Skin epidermis (tissue), 12 donors: ENCODE measurements around the gene C1QTNF12.
A peak's percentile ranks its signal among the peaks of the same experiment; 100 is the strongest.
"Not testable (repeated sequence)": the region's sequence is repeated elsewhere in the genome, so short reads cannot be mapped to it uniquely, and the experiment has no call there.

Source experiments
- H3K27ac ChIP-seq, 21 experiments: fragments of 200-600 bp; sonication (generic) in 11 of 21; one replicate each; pipeline ENCODE4 v1.5.0; 2020; ENCODE audit warnings: mild to moderate bottlenecking in 3 of 21, inconsistent platforms in 2 of 21, moderate library complexity in 2 of 21
- H3K4me3 ChIP-seq, 7 experiments: fragments of 200-600 bp; sonication (generic) in 2 of 7; one replicate each; pipeline ENCODE4 v1.5.0; 2020; ENCODE audit warnings: inconsistent platforms in 2 of 7, mild to moderate bottlenecking in 2 of 7, moderate library complexity in 1 of 7

Gene C1QTNF12

GRCh38 chr1:1204998-1205768, 41.3 kb downstream of the C1QTNF12 start:
- peak overlapping the region in 6 of 7 experiments; percentile 24 to 50 (median 42) for H3K4me3 ChIP-seq
- H3K27ac ChIP-seq = peak overlapping the region in 12 of 21 experiments; percentile 17 to 86 (median 72)

GRCh38 chr1:1204425-1204920, 42.0 kb downstream of the C1QTNF12 start:
- H3K4me3 ChIP-seq = no peak overlapping the region
- peak overlapping the region in 1 of 21 experiments; percentile 27 for H3K27ac ChIP-seq

DNA sequence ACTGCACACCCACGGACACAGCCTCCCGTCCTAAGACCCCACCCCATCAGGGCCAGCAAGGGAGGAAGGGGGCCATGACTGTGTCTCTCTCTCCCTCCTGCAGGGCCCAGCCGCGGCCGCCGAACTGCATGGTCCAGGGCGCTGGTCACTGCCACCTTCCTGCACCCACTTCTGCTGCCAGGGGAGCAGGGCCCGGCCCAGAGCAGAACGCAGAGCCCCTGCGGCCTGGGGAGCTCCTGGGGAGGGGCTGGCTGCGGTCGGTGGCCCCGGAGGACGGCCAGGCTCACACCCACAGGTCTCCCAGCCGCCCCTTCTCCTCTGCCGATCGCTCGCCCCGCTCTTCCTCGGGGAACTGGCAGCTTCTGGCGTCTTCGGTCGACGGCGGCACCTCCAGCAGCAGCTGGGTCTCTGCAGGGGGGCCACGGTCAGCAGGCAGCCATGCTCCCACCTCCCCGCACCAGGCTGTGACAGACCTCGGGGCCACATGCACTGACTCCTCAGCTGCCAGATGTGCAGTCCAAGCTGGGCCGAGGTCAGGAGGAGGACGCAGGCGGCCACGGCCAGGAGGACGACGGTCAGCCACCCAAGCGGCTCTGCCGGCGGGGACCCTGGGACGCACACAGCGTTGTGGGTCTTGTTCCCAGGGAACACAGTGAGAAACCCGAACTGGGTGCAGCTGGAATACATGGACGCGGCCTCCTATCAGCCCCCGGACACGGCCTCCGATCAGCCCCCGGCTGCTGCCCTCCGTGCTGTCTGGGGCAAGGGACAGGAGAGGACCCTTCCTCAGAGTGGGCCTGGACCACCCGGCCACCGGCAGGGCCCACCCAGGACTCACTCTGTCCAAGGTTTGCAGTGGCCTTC, 42.7 kb downstream of the C1QTNF12 start:
- Histone ChIP-seq H3K4me3 (peak overlapping the region in 1 of 7 experiments; percentile 48), H3K27ac (peak overlapping the region in 6 of 21 experiments; percentile 18 to 78 (median 67))

- peak overlapping the region in 4 of 7 experiments; percentile 17 to 48 (median 20) for H3K4me3 ChIP-seq
- peak overlapping the region in 15 of 21 experiments; percentile 33 to 83 (median 73) for H3K27ac ChIP-seq
Observed at GRCh38 chr1:1202831-1203560, 43.5 kb downstream of the C1QTNF12 start.

- Histone ChIP-seq H3K27ac (peak overlapping the region in 20 of 21 experiments; percentile 25 to 88 (median 76)), H3K4me3 (peak overlapping the region; percentile 36 to 57 (median 48))
Observed at GRCh38 chr1:1200876-1201810, 45.4 kb downstream of the C1QTNF12 start.

DNA sequence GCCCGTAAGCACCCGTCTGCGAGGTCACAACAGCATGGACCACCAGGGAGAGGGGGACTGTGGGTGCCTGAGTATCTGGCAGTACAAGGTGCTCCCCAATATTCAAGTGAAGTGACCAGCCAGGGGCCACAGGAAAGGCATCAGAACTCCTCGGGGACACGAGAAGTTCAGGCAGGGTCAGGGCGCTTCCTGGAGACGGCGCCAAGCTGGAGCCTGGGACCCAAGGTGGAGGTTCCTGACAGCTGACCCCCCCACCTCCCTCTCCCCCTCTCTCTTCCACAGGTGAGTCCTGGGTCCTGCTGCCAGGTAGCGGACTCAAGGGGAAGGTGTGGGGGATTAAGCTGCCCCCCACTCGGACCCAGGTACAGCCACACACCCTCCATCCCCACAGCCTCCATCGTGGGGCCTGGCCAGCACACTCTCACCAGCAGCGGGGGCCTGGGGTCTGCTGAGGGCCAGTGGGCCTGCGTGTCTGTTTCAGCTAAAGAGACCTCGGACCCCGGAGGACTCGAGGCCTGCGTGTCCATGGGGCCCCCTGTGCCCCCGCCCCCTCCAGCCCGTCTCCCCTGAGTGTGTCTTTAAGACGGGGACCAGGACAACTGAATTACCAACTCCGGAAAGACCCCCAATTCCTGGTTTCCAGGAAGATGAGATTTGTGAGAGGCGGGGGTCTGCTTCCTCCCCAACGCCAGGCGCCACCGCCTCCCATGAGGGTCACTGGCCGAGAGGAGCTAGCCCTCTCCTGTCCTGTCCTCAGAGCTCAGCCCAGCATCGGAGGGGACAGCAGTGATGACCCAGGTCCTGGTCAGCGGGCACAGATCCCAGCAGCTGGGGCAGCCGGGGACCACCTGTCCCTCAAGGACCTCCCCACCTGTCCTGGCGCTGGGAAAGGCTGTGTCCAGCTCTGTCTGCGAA, 46.3 kb downstream of the C1QTNF12 start:
- Histone ChIP-seq H3K4me3 (peak overlapping the region in 6 of 7 experiments; percentile 36 to 57 (median 48)), H3K27ac (peak overlapping the region in 15 of 21 experiments; percentile 0 to 88 (median 81))

DNA sequence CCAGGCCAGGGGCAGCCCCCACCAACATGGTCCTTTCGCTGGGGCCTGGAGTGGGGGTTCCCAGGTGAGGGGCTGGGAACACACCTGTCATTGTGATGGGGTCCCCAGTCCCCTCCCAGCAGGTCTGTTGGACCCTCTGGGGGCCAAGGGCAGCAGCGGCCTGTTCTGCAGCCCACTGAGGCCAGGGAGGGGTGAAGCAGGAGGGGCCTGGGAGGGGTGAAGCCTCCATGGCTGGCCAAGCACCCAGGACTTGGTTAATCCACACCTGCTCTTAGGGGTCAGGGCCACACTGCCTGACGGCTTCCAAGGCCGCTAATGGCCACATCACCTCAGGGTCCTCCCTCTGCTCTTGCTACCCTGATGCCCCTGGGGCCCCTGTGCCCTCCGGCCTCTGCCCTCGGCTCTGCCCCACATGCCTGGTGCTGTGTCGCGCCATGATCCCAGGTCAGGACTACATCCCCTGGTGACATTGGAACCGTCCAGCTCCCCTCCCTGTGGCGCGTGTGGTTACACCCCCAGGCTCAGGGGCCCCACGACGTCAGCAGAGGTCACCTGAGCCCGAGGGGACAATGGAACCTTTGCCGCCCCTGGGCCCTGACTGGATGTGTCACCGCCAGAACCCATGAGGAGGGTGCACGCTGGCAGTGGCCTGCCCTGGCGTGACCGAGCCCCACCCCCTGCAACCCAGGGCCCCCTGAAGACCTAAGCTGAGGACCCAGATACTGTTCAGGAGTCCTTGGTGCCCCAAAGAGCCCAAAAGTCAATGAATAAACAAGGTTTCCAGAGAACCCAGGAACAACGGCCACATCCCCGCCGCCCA, 47.2 kb downstream of the C1QTNF12 start:
- H3K4me3 ChIP-seq = no peak overlapping the region
- H3K27ac ChIP-seq = no peak overlapping the region

GRCh38 chr1:1198423-1199140, 47.9 kb downstream of the C1QTNF12 start:
- H3K4me3 ChIP-seq = no peak overlapping the region

GRCh38 chr1:1197551-1198422, 48.7 kb downstream of the C1QTNF12 start:
- no peak overlapping the region for H3K4me3 ChIP-seq
- H3K27ac ChIP-seq = no peak overlapping the region

More at GRCh38 chr1:1198423-1199140, 47.9 kb downstream of the C1QTNF12 start:
- H3K27ac ChIP-seq = no peak overlapping the region

DNA sequence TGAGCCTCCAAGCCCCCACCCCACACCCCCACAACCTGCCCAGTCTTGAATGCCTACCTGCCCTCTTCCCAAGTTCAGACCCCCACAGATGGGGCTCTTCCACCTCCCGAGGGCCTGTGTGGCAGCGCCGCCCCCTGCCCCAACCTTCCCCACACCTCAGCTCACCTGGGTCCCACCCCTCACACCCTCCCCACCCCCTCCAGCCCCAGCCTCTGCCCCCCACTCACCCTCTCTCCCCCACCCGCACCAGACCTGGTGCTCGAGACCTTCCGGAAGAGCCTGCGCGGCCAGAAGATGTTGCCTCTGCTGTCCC, 49.4 kb downstream of the C1QTNF12 start:
- Histone ChIP-seq H3K27ac (no peak overlapping the region), H3K4me3 (no peak overlapping the region)

DNA sequence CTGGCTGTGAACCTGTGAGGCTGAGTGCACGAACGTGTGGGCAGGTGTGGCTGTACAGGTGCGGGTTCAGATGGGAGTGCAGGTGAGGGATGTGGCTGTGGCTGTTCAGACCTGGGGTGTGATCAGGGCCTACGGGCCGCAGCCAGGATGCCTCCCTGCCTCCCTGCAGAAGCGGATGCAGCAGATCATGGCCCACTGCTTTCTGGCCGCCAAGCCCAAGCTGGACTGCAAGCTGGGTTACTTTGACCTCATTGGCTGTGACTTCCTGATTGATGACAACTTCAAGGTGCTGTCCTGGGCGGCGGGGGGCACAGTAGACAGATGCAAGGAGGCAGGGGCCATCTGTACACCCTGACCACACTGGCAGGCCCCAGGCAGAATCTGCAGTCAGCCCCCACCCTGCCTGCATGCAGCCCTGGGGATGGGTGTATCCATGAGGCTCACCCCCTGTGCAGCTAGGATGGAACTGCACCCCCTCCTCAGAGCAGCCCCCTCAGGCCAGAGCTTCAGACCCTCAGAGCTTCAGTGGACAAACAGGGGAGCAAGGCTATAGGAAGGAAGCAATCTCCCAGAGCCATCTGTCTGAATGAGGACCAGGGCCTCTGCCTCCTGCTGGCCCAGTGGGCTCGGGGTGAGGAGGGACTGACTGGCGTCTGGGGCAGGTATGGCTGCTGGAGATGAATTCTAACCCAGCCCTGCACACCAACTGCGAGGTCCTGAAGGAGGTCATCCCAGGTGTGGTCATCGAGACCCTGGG, 49.9 kb downstream of the C1QTNF12 start:
- Histone ChIP-seq H3K4me3 (no peak overlapping the region), H3K27ac (no peak overlapping the region)

DNA sequence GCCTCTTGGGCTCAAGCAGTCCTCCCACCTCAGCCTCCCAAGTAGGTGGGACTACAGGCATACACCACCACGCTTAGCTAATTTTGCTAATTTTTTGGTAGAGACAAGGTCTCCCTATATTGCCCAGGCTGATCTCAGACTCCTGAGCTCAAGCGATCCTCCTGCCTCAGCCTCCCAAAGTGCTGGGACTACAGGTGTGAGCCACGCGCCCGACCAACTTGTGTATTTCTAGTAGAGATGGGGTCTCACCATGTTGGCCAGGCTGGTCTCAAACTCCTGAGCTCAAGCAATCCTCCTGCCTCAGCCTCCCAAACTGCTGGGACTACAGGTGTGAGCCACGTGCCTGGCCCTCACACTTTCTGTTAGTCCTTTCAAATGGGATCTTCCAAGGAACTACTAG, 50.8 kb downstream of the C1QTNF12 start:
- H3K27ac ChIP-seq, H3K4me3 ChIP-seq: not testable (repeated sequence)

GRCh38 chr1:1194723-1195122, 51.8 kb downstream of the C1QTNF12 start:
- Histone ChIP-seq H3K4me3 (no peak overlapping the region), H3K27ac (no peak overlapping the region)
